HepG2 (cell line): ENCODE data around the gene TCEA3. TPM values are rescaled to one million over a fixed set of nuclear protein-coding genes. Genes with fewer than 3 reads are reported as not detected.
A peak's percentile ranks its signal among the peaks of the same experiment; 100 is the strongest.

Experiments used
- BRCA1 ChIP-seq: sonication (generic); formaldehyde crosslinking; IDR thresholded peaks from 2 replicates; pipeline ENCODE4 v1.4.0; 2020; ENCODE audit warnings: missing genetic modification reagents
- BRD4 ChIP-seq: sonication (generic); formaldehyde crosslinking; IDR thresholded peaks from 2 replicates; pipeline ENCODE4 v1.4.0; 2020; ENCODE audit warnings: missing genetic modification reagents
- CREBL2 ChIP-seq: sonication (generic); formaldehyde crosslinking; IDR thresholded peaks from 2 replicates; pipeline ENCODE4 v1.8.1; 2023; ENCODE audit warnings: missing genetic modification reagents, mild to moderate bottlenecking, borderline replicate concordance
- ELF1 ChIP-seq: sonication (generic); formaldehyde crosslinking; IDR thresholded peaks from 2 replicates; pipeline ENCODE4 v1.4.0; 2020; ENCODE audit warnings: missing genetic modification reagents
- PRDM15 ChIP-seq: sonication (generic); formaldehyde crosslinking; IDR thresholded peaks from 2 replicates; pipeline ENCODE4 v1.4.0; 2020; ENCODE audit warnings: missing genetic modification reagents
- RORA ChIP-seq: sonication (generic); formaldehyde crosslinking; IDR thresholded peaks from 2 replicates; pipeline ENCODE4 v1.5.0; 2020; ENCODE audit warnings: mild to moderate bottlenecking, missing genetic modification reagents, moderate library complexity
- SMAD9 ChIP-seq: sonication (generic); formaldehyde crosslinking; IDR thresholded peaks from 2 replicates; pipeline ENCODE4 v1.5.1; 2020; ENCODE audit warnings: mild to moderate bottlenecking, missing genetic modification reagents
- STAT6 ChIP-seq: sonication (generic); formaldehyde crosslinking; IDR thresholded peaks from 2 replicates; pipeline ENCODE4 v1.4.0; 2020; ENCODE audit warnings: missing genetic modification reagents, mild to moderate bottlenecking, borderline replicate concordance
- U2AF2 ChIP-seq: fragments of 200-400 bp; formaldehyde crosslinking; IDR thresholded peaks from 2 replicates; pipeline ENCODE4 v1.6.1; 2017; ENCODE audit warnings: low read depth, mild to moderate bottlenecking, low read length
- ZBTB33 ChIP-seq: sonication (generic); formaldehyde crosslinking; IDR thresholded peaks from 2 replicates; pipeline ENCODE4 v1.4.0; 2020; ENCODE audit warnings: missing genetic modification reagents
- ZNF121 ChIP-seq: sonication (generic); formaldehyde crosslinking; IDR thresholded peaks from 2 replicates; pipeline ENCODE4 v1.5.0; 2020; ENCODE audit warnings: mild to moderate bottlenecking, missing genetic modification reagents
- ZNF230 ChIP-seq: sonication (generic); formaldehyde crosslinking; IDR thresholded peaks from 2 replicates; pipeline ENCODE4 v1.4.0; 2020; ENCODE audit warnings: mild to moderate bottlenecking, missing genetic modification reagents
- ZNF256 ChIP-seq: sonication (generic); formaldehyde crosslinking; conservative IDR thresholded peaks from 2 replicates; pipeline ENCODE4 v1.4.0; 2020; ENCODE audit warnings: missing genetic modification reagents
- ZNF343 ChIP-seq: sonication (generic); formaldehyde crosslinking; IDR thresholded peaks from 2 replicates; pipeline ENCODE4 v1.4.0; 2020; ENCODE audit warnings: mild to moderate bottlenecking, missing genetic modification reagents
- ZNF839 ChIP-seq: sonication (generic); formaldehyde crosslinking; IDR thresholded peaks from 2 replicates; pipeline ENCODE4 v1.4.0; 2020; ENCODE audit warnings: missing genetic modification reagents, mild to moderate bottlenecking, borderline replicate concordance
- ZXDC ChIP-seq: sonication (generic); formaldehyde crosslinking; IDR thresholded peaks from 2 replicates; pipeline ENCODE4 v1.5.0; 2020; ENCODE audit warnings: mild to moderate bottlenecking, missing genetic modification reagents
- polyA plus RNA-seq, 8 experiments: library from polyadenylated mRNA; depleted of rRNA in 3 of 8; stranded (reverse) in 7 of 8; unstranded in 1 of 8; fragments of >200 nt; fragmentation: Illumina TruSeq in 4 of 8; extraction: Trizol in 4 of 8; gene quantifications; 2 replicates each; pipeline versions ENCODE4 v1.2.1 to v1.2.3, GENCODE V29; 2011 to 2016; ENCODE audit warnings: low read depth in 4 of 8, missing spikeins in 1 of 8, mixed read lengths in 1 of 8; ENCODE audit not compliant: insufficient read depth in 1 of 8
- total RNA-seq, 5 experiments: library from RNA; depleted of rRNA; stranded (reverse); fragments of >200 nt; fragmentation: Illumina TruSeq; extraction: Trizol; gene quantifications; 2 replicates each; pipeline ENCODE4 v1.2.3, GENCODE V29; 2016; ENCODE audit warnings: low read depth in 1 of 5

The TCEA3 gene
- total and polyA plus RNA-seq, 2 of the 13 experiments (the other 11 are each of a cell fraction or from before 2014, with no cell fraction given) = 55.5 to 84.6 TPM

- TF ChIP-seq ZBTB33 (CRISPR knock-in tag) (no peak), STAT6 (CRISPR knock-in tag) (peak; percentile 68; the same call in 1 of the 2 replicates), U2AF2 (no peak), ZNF230 (CRISPR knock-in tag) (peak; percentile 69; the same call in 1 of the 2 replicates), ELF1 (CRISPR knock-in tag) (peak; percentile 85), ZXDC (CRISPR knock-in tag) (peak; percentile 100), PRDM15 (CRISPR knock-in tag) (no peak), ZNF256 (no peak), SMAD9 (CRISPR knock-in tag) (no peak), CREBL2 (CRISPR knock-in tag) (no peak), BRD4 (CRISPR knock-in tag) (0 out of 2 replicates have a peak, but pooled peaks have one; percentile 47), ZNF343 (CRISPR knock-in tag) (peak; percentile 61; the same call in 1 of the 2 replicates), BRCA1 (CRISPR knock-in tag) (0 out of 2 replicates have a peak, but pooled peaks have one; percentile 2), ZNF839 (CRISPR knock-in tag) (0 out of 2 replicates have a peak, but pooled peaks have one; percentile 32), RORA (CRISPR knock-in tag) (no peak), ZNF121 (CRISPR knock-in tag) (no peak)
These were observed 80.2 kb downstream of the TCEA3 start, which contains the start of gene HNRNPR (continued) for GRCh38 chr1:23344111-23344986.
